GM23338 (cell line): ENCODE data around the gene ZCCHC17. TPM values are rescaled to one million over a fixed set of nuclear protein-coding genes. Genes with fewer than 3 reads are reported as not detected.

Experiments used
- ATAC-seq: fragments of 200-7000 bp; cut with Tn5 transposase; 3 replicates; pipeline ENCODE4 v1.9.1; 2020
- DNase-seq: peaks from one replicate; pipeline ENCODE4 v3.0.0-alpha.2; 2015; ENCODE audit warnings: low spot score
- H2AFZ ChIP-seq: fragments of 200-600 bp; sonication (generic); 2 replicates; pipeline ENCODE4 v1.8.0; 2016; ENCODE audit warnings: antibody characterized with exemption, mild to moderate bottlenecking, moderate library complexity
- H3F3A ChIP-seq: fragments of 200-600 bp; sonication (generic); replicated peaks from 2 replicates; pipeline ENCODE4 v1.8.0; 2017; ENCODE audit warnings: antibody characterized with exemption, mixed run types, low read depth
- H3K27ac ChIP-seq: fragments of 200-600 bp; sonication (generic); 2 replicates; pipeline ENCODE4 v1.6.1; 2016; ENCODE audit warnings: low read depth
- H3K27me3 ChIP-seq: fragments of 200-600 bp; sonication (generic); 2 replicates; pipeline ENCODE4 v1.8.0; 2016; ENCODE audit warnings: mild to moderate bottlenecking, mixed run types, moderate library complexity; ENCODE audit not compliant: insufficient read depth
- H3K36me3 ChIP-seq: fragments of 200-600 bp; sonication (generic); 2 replicates; pipeline ENCODE4 v1.8.0; 2016; ENCODE audit warnings: mild to moderate bottlenecking; ENCODE audit not compliant: insufficient read depth
- H3K4me1 ChIP-seq: fragments of 200-600 bp; sonication (generic); 2 replicates; pipeline ENCODE4 v1.8.0; 2016; ENCODE audit warnings: mild to moderate bottlenecking, moderate library complexity; ENCODE audit not compliant: insufficient read depth
- H3K4me2 ChIP-seq: fragments of 200-600 bp; sonication (generic); 2 replicates; pipeline ENCODE4 v1.7.1; 2017; ENCODE audit warnings: mixed run types
- H3K4me3 ChIP-seq: fragments of 200-600 bp; sonication (generic); 2 replicates; pipeline ENCODE4 v1.6.1; 2016; ENCODE audit warnings: mixed run types
- H3K79me2 ChIP-seq: fragments of 200-600 bp; sonication (generic); replicated peaks from 2 replicates; pipeline ENCODE4 v1.8.0; 2017; ENCODE audit warnings: mild to moderate bottlenecking; ENCODE audit not compliant: insufficient read depth
- H3K9me2 ChIP-seq: fragments of 200-600 bp; sonication (generic); 2 replicates; pipeline ENCODE4 v1.8.0; 2017; ENCODE audit not compliant: insufficient read depth
- H4K20me1 ChIP-seq: fragments of 200-600 bp; sonication (generic); replicated peaks from 2 replicates; pipeline ENCODE4 v1.8.0; 2017; ENCODE audit warnings: mild to moderate bottlenecking; ENCODE audit not compliant: insufficient read depth
- H3K27ac Mint-ChIP-seq: 2 replicates; pipeline ENCODE4 v1.8.0; 2020; ENCODE audit warnings: inconsistent platforms, mild to moderate bottlenecking, moderate library complexity, mixed read lengths
- H3K27me3 Mint-ChIP-seq: 3 replicates; pipeline ENCODE4 v1.8.0; 2022; ENCODE audit warnings: low read depth, mild to moderate bottlenecking, moderate library complexity, mixed read lengths, inconsistent platforms; ENCODE audit not compliant: insufficient read depth, poor library complexity
- H3K36me3 Mint-ChIP-seq: 3 replicates; pipeline ENCODE4 v1.8.0; 2021; ENCODE audit warnings: low read depth, mild to moderate bottlenecking, inconsistent platforms, moderate library complexity, mixed read lengths
- H3K4me1 Mint-ChIP-seq: 3 replicates; pipeline ENCODE4 v1.8.0; 2020; ENCODE audit warnings: mild to moderate bottlenecking, inconsistent platforms, mixed read lengths
- H3K4me3 Mint-ChIP-seq: 3 replicates; pipeline ENCODE4 v1.8.0; 2021; ENCODE audit warnings: moderate library complexity, mild to moderate bottlenecking, inconsistent platforms, mixed read lengths
- H3K9me3 Mint-ChIP-seq: 3 replicates; pipeline ENCODE4 v1.8.0; 2020; ENCODE audit warnings: moderate library complexity, mild to moderate bottlenecking, inconsistent platforms, mixed read lengths
- CREB1 ChIP-seq: fragments of 250-450 bp; sonication (Bioruptor Pico); IDR thresholded peaks from 2 replicates; pipeline ENCODE4 v1.5.0; 2020; ENCODE audit warnings: low read depth, mild to moderate bottlenecking, moderate library complexity
- EZH2 ChIP-seq: fragments of 200-600 bp; sonication (generic); IDR thresholded peaks from one replicate; pipeline ENCODE4 v1.8.0; 2017; ENCODE audit warnings: antibody characterized with exemption, mild to moderate bottlenecking, low read depth; ENCODE audit not compliant: unreplicated experiment
- EZH2phosphoT487 ChIP-seq: fragments of 200-600 bp; sonication (generic); IDR thresholded peaks from one replicate; pipeline ENCODE4 v1.8.1; 2018; ENCODE audit warnings: antibody characterized with exemption; ENCODE audit not compliant: unreplicated experiment
- JUNB ChIP-seq: IDR thresholded peaks from one replicate; pipeline ENCODE4 v1.6.1; 2016; ENCODE audit warnings: antibody characterized with exemption; ENCODE audit not compliant: unreplicated experiment
- NANOG ChIP-seq: IDR thresholded peaks from 2 replicates; pipeline ENCODE4 v1.6.1; 2016; ENCODE audit warnings: antibody characterized with exemption, borderline replicate concordance
- POLR2AphosphoS5 ChIP-seq: IDR thresholded peaks from 2 replicates; pipeline ENCODE4 v1.6.1; 2016; ENCODE audit warnings: antibody characterized with exemption, low read depth
- STAT1 ChIP-seq: IDR thresholded peaks from one replicate; pipeline ENCODE4 v1.6.1; 2016; ENCODE audit warnings: antibody characterized with exemption; ENCODE audit not compliant: unreplicated experiment
- ZNF114 ChIP-seq: fragments of 250-450 bp; sonication (Bioruptor Pico); IDR thresholded peaks from 2 replicates; pipeline ENCODE4 v1.5.0; 2020; ENCODE audit warnings: mild to moderate bottlenecking, moderate library complexity
- ZNF331 ChIP-seq: fragments of 250-450 bp; sonication (Bioruptor Pico); IDR thresholded peaks from 2 replicates; pipeline ENCODE4 v1.5.0; 2020; ENCODE audit warnings: low read depth, mild to moderate bottlenecking, moderate library complexity
- polyA plus RNA-seq: library from polyadenylated mRNA; unstranded; fragments of >200 nt; fragmentation: Nextera tagmentation; extraction: Ambion mirVana; gene quantifications from 2 replicates; pipeline ENCODE4 v1.2.1, GENCODE V29; 2016
- total RNA-seq: library from RNA; depleted of rRNA; stranded (reverse); fragments of >200 nt; shearing (Covaris generic); gene quantifications from 2 replicates; pipeline ENCODE4 v1.2.3, GENCODE V29; 2014
- TF ChIP-seq, protein P1 (sequence below): IDR thresholded peaks from one replicate; pipeline ENCODE4 v1.6.1; 2018; ENCODE audit warnings: antibody characterized with exemption; ENCODE audit not compliant: unreplicated experiment
- TF ChIP-seq, protein P2 (sequence below): fragments of 250-450 bp; sonication (Bioruptor Pico); IDR thresholded peaks from 2 replicates; pipeline ENCODE4 v1.5.0; 2020; ENCODE audit warnings: mild to moderate bottlenecking, moderate library complexity
- TF ChIP-seq, protein P3 (sequence below): IDR thresholded peaks from 2 replicates; pipeline ENCODE4 v1.6.1; 2016; ENCODE audit warnings: antibody characterized with exemption
- TF ChIP-seq, protein P4 (sequence below), 2 experiments: fragments of 200-600 bp in 1 of 2; sonication (generic) in 1 of 2; conservative IDR thresholded peaks; 2 replicates each; pipeline versions ENCODE4 v1.5.1 to v1.6.1; 2016 to 2017; ENCODE audit warnings: antibody characterized with exemption in 2 of 2, low read depth in 2 of 2, mild to moderate bottlenecking in 2 of 2, moderate library complexity in 1 of 2

ZCCHC17 gene
- total and polyA plus RNA-seq, 2 experiments from 2014 or later: 40.1 to 134 TPM

DNA sequence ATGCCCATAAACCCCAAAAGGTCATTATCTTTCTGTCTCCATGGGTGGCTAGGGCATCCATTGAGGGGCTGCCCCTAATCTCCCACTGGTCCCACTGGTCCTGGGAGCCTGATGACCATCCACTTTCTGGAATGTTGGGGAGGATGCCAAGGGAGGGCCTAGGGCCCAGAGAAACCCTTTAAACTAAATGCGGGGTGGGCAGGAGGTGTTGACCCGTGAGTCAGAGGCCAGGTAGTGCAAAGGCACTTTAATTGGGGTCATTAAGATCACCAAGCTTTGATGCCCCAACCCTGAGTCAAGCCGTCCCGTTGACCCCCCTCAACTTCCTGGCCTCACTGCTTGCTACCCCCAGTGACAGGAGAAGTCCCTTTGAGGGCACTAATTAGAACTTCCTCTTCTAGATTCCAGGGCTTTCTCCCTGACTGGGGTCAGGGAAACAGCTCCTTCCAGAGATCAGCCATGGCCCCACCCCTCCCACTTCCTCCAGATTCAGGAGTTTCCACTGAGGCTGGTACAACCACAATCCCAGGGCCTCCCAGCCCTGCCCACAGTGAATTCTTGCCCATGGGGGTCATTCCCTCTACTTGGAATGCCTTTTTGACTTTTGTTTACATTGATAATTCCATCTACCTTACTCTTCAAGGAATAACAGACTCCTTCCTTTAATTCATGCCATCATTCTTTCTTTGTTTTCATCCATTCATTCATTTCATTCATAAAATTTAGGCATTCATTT, 100.7 kb downstream of the ZCCHC17 start:
- H3K36me3 ChIP-seq: no peaks in the 10 kb centered on the region
- TF ChIP-seq NANOG (no peak), EZH2phosphoT487 (no peak), EZH2 (no peak), JUNB (no peak), CREB1 (CRISPR knock-in tag) (no peak), ZNF331 (CRISPR knock-in tag) (no peak), ZNF114 (CRISPR knock-in tag) (no peak), POLR2AphosphoS5 (no peak), STAT1 (no peak)
- TF ChIP-seq, protein P1, sequence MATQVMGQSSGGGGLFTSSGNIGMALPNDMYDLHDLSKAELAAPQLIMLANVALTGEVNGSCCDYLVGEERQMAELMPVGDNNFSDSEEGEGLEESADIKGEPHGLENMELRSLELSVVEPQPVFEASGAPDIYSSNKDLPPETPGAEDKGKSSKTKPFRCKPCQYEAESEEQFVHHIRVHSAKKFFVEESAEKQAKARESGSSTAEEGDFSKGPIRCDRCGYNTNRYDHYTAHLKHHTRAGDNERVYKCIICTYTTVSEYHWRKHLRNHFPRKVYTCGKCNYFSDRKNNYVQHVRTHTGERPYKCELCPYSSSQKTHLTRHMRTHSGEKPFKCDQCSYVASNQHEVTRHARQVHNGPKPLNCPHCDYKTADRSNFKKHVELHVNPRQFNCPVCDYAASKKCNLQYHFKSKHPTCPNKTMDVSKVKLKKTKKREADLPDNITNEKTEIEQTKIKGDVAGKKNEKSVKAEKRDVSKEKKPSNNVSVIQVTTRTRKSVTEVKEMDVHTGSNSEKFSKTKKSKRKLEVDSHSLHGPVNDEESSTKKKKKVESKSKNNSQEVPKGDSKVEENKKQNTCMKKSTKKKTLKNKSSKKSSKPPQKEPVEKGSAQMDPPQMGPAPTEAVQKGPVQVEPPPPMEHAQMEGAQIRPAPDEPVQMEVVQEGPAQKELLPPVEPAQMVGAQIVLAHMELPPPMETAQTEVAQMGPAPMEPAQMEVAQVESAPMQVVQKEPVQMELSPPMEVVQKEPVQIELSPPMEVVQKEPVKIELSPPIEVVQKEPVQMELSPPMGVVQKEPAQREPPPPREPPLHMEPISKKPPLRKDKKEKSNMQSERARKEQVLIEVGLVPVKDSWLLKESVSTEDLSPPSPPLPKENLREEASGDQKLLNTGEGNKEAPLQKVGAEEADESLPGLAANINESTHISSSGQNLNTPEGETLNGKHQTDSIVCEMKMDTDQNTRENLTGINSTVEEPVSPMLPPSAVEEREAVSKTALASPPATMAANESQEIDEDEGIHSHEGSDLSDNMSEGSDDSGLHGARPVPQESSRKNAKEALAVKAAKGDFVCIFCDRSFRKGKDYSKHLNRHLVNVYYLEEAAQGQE: no peak
- TF ChIP-seq, protein P2, sequence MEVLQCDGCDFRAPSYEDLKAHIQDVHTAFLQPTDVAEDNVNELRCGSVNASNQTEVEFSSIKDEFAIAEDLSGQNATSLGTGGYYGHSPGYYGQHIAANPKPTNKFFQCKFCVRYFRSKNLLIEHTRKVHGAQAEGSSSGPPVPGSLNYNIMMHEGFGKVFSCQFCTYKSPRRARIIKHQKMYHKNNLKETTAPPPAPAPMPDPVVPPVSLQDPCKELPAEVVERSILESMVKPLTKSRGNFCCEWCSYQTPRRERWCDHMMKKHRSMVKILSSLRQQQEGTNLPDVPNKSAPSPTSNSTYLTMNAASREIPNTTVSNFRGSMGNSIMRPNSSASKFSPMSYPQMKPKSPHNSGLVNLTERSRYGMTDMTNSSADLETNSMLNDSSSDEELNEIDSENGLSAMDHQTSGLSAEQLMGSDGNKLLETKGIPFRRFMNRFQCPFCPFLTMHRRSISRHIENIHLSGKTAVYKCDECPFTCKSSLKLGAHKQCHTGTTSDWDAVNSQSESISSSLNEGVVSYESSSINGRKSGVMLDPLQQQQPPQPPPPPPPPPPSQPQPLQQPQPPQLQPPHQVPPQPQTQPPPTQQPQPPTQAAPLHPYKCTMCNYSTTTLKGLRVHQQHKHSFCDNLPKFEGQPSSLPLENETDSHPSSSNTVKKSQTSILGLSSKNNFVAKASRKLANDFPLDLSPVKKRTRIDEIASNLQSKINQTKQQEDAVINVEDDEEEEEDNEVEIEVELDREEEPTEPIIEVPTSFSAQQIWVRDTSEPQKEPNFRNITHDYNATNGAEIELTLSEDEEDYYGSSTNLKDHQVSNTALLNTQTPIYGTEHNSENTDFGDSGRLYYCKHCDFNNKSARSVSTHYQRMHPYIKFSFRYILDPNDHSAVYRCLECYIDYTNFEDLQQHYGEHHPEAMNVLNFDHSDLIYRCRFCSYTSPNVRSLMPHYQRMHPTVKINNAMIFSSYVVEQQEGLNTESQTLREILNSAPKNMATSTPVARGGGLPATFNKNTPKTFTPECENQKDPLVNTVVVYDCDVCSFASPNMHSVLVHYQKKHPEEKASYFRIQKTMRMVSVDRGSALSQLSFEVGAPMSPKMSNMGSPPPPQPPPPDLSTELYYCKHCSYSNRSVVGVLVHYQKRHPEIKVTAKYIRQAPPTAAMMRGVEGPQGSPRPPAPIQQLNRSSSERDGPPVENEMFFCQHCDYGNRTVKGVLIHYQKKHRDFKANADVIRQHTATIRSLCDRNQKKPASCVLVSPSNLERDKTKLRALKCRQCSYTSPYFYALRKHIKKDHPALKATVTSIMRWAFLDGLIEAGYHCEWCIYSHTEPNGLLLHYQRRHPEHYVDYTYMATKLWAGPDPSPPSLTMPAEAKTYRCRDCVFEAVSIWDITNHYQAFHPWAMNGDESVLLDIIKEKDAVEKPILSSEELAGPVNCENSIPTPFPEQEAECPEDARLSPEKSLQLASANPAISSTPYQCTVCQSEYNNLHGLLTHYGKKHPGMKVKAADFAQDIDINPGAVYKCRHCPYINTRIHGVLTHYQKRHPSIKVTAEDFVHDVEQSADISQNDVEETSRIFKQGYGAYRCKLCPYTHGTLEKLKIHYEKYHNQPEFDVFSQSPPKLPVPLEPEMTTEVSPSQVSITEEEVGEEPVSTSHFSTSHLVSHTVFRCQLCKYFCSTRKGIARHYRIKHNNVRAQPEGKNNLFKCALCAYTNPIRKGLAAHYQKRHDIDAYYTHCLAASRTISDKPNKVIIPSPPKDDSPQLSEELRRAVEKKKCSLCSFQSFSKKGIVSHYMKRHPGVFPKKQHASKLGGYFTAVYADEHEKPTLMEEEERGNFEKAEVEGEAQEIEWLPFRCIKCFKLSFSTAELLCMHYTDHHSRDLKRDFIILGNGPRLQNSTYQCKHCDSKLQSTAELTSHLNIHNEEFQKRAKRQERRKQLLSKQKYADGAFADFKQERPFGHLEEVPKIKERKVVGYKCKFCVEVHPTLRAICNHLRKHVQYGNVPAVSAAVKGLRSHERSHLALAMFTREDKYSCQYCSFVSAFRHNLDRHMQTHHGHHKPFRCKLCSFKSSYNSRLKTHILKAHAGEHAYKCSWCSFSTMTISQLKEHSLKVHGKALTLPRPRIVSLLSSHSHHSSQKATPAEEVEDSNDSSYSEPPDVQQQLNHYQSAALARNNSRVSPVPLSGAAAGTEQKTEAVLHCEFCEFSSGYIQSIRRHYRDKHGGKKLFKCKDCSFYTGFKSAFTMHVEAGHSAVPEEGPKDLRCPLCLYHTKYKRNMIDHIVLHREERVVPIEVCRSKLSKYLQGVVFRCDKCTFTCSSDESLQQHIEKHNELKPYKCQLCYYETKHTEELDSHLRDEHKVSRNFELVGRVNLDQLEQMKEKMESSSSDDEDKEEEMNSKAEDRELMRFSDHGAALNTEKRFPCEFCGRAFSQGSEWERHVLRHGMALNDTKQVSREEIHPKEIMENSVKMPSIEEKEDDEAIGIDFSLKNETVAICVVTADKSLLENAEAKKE (CRISPR knock-in tag): no peak
- TF ChIP-seq, protein P3, sequence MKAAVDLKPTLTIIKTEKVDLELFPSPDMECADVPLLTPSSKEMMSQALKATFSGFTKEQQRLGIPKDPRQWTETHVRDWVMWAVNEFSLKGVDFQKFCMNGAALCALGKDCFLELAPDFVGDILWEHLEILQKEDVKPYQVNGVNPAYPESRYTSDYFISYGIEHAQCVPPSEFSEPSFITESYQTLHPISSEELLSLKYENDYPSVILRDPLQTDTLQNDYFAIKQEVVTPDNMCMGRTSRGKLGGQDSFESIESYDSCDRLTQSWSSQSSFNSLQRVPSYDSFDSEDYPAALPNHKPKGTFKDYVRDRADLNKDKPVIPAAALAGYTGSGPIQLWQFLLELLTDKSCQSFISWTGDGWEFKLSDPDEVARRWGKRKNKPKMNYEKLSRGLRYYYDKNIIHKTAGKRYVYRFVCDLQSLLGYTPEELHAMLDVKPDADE: no peak
- TF ChIP-seq, protein P4, sequence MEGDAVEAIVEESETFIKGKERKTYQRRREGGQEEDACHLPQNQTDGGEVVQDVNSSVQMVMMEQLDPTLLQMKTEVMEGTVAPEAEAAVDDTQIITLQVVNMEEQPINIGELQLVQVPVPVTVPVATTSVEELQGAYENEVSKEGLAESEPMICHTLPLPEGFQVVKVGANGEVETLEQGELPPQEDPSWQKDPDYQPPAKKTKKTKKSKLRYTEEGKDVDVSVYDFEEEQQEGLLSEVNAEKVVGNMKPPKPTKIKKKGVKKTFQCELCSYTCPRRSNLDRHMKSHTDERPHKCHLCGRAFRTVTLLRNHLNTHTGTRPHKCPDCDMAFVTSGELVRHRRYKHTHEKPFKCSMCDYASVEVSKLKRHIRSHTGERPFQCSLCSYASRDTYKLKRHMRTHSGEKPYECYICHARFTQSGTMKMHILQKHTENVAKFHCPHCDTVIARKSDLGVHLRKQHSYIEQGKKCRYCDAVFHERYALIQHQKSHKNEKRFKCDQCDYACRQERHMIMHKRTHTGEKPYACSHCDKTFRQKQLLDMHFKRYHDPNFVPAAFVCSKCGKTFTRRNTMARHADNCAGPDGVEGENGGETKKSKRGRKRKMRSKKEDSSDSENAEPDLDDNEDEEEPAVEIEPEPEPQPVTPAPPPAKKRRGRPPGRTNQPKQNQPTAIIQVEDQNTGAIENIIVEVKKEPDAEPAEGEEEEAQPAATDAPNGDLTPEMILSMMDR (conservative IDR thresholded peaks at IDR 0.05; ENCODE audit: low read depth in 2 of 2): no peak
- no peaks in the 10 kb centered on the region for H3K9me3 Mint-ChIP-seq
- peaks cover 11% of the 10 kb centered on the region for H3K4me1 Mint-ChIP-seq
- peaks cover 7% of the 10 kb centered on the region for H3K4me1 ChIP-seq
- no peak overlapping the region for H3K4me3 ChIP-seq
- H3K9me2 ChIP-seq: no peaks in the 10 kb centered on the region
- DNase-seq (no peak), ATAC-seq (no peak)
- peaks cover 14% of the 10 kb centered on the region for H3K27me3 Mint-ChIP-seq
- no peak overlapping the region for H3K4me2 ChIP-seq
- H3K27ac Mint-ChIP-seq: no peak overlapping the region
- H3K79me2 ChIP-seq: no peaks in the 10 kb centered on the region
- no peaks in the 10 kb centered on the region; the same call in 1 of the 2 replicates for H4K20me1 ChIP-seq
- H3F3A ChIP-seq: no peaks in the 10 kb centered on the region
- peaks cover 3% of the 10 kb centered on the region; the same call in 1 of the 2 replicates for H3K27me3 ChIP-seq
- H3K27ac ChIP-seq: no peak overlapping the region
- no peak overlapping the region for H3K4me3 Mint-ChIP-seq
- peak overlapping the region; percentile 32; the same call in 1 of the 2 replicates for H2AFZ ChIP-seq
- no peaks in the 10 kb centered on the region for H3K36me3 Mint-ChIP-seq
